GM10266 (cell line): ENCODE results near the gene INSYN2B.

ENCODE experiments used
- DNase-seq: peaks from one replicate; pipeline ENCODE4 v3.0.0; 2012; ENCODE audit errors: extremely low spot score
- CTCF ChIP-seq: IDR thresholded peaks from 2 replicates; pipeline ENCODE4 v1.5.1; 2012; ENCODE audit warnings: mild to moderate bottlenecking, low read depth; ENCODE audit not compliant: control insufficient read depth, insufficient read depth; ENCODE audit errors: missing control alignments

Gene INSYN2B

DNA sequence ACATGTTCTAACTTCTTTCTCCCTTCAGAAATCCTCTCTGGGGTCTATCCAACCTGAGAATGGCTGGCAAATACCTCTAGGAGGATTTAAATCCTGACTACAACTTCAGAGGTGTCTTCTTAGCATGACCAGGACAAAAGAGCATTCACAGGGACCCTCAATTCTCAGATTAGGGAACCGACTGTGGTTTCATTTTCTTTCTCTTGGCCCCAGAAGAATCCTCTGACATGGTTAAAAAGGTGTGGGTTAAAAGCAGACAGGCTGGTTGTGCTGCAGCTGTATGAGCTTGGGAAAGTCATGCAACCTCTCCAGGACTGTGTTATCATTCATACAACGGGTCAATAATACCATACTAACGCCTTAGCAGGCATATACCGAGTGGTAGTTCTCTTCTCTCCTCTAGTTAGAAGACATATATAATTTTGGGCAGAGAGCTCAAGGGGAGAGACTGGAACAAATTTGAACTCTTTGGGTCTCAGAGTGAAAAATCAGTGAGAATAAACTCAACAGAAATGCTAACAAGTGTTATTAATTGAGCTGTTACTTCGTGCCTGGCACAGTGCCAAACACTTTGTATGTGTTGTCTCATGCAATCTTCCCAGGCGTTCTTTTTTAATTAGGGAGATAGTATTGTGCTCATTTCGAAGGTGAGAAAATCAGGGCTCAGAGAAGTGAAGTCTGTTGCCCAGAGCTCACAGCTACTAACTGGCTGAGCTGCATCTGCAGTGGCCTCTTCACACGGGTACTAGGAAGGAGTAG is 35.2 kb downstream of the INSYN2B start:
- no peak for TF ChIP-seq CTCF
- no peak for DNase-seq

DNA sequence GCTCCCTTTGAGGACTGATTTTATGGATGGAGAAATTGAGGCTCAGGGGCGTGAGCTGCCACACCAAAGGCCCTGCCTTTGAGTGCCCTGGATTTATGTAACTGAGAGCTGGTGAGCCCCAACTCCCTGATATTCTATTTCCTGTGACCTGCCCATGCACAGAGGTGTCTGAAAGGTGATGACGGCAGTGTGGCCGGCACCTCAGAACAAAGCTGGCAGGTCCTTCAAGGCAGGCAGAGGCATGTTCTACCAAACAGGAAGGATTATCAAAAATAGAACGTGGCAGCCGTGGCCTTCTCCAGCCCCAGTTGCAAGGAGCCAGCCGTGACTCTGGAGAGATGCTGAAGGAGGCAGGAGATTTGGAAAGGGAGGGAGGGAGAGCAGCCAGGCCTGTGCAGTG is 36.2 kb downstream of the INSYN2B start:
- no peak for DNase-seq

GRCh38 chr5:169943026-169943425 is 37.3 kb downstream of the INSYN2B start:
- no peak for TF ChIP-seq CTCF
- DNase-seq, result no peak

More for the DNA sequence above, 36.2 kb downstream of the INSYN2B start:
- TF ChIP-seq CTCF, result no peak

DNA sequence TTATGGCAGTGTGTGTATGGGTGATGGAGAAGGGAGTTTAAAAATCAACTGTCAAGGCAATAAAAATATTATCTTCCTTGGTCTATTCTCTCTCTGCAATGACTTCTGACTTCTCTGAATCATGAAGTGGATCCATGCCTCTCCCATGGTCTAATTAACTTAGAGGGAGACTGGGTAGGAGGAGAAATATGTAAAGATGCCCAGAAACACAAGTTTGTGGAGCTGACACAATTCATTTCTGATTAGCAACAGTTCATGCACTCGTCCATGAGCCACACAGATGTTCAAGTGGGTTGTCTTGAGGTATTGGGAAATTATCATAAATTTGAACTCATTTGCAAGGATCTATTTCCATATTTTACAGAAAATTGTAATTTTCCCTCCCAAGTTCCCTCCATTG is 38.1 kb downstream of the INSYN2B start:
- DNase-seq, result no peak
- no peak for TF ChIP-seq CTCF

- DNase-seq, result no peak
- no peak for TF ChIP-seq CTCF
Measured at GRCh38 chr5:169941542-169941941, 38.8 kb downstream of the INSYN2B start.

DNA sequence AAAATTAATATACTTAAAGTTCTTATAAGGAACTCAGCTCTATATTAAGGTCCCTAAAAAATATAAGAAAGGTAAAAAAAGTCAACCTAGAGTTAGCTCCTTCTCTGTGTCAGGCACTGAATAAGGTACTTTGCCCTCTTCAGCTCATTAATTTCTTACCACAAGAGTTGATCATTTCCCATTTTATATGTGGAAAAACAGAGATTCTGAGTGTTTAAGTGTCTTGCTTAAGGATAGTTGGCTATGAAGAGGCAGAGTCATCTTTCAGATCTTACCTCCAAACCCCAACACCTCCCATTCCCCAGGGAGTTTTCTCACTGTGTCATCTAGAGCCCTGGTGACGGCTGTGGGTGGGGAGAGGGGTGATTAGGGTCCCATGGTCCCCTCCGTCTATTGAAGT is 40.6 kb downstream of the INSYN2B start:
- TF ChIP-seq CTCF, result no peak
- DNase-seq, result no peak

DNA sequence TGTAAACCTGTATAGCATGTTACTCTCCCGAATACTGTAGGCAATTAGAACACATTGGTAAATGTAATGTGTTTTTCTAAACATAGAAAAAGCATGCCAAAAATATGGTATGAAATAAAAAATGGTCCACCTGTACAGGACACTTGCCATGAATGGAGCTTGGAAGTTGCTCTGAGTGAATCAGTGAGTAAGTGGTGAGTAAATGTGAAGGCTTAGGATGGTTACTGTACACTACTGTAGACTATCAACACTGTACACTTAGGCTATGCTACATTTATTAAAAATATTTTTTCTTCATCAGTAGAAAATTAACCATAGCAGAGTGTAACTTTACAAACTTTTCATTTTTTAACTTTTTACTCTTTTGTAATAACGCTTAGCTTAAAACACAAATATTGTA is 41.9 kb downstream of the INSYN2B start:
- TF ChIP-seq CTCF, result no peak

More for the DNA sequence above, 41.9 kb downstream of the INSYN2B start:
- no peak for DNase-seq
